Measurements from ENCODE around the gene ATG5.

DNA sequence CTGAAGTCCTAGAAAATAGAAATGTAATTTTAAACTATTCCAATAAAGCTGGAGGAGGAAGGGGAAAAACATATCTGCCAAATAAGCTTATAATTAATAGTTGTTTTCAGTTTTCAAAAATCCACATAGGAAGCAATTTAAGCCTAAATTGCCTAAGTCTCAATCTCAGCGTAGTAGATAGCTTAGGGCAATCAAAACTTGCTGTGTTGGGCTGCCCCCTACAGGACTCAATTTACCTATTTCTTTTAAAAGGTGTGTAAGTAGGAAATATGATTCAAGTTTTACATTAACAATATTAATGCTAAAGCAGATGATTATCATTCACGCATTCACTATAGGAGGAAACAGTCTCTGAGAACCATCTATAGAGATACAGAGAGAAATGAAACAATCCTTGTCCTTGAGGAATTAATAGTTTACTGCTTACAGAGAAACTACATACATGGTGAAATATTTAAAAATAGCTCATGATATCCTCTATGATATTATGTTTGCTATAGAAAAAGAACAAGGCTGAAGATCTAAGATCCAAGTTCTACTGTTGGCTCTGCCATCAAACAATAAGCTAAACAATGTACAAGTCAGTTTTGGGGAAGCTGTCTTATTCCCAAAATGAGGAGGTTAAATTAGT is 102.1 kb downstream of the ATG5 start:
- TF ChIP-seq, protein P1, sequence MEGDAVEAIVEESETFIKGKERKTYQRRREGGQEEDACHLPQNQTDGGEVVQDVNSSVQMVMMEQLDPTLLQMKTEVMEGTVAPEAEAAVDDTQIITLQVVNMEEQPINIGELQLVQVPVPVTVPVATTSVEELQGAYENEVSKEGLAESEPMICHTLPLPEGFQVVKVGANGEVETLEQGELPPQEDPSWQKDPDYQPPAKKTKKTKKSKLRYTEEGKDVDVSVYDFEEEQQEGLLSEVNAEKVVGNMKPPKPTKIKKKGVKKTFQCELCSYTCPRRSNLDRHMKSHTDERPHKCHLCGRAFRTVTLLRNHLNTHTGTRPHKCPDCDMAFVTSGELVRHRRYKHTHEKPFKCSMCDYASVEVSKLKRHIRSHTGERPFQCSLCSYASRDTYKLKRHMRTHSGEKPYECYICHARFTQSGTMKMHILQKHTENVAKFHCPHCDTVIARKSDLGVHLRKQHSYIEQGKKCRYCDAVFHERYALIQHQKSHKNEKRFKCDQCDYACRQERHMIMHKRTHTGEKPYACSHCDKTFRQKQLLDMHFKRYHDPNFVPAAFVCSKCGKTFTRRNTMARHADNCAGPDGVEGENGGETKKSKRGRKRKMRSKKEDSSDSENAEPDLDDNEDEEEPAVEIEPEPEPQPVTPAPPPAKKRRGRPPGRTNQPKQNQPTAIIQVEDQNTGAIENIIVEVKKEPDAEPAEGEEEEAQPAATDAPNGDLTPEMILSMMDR (conservative IDR thresholded peaks at IDR 0.05) = peak; percentile 78
- no peak for TF ChIP-seq ZFX (IDR thresholded peaks at IDR 0.05)

Data from C4-2B (cell line).